ENCODE data around the gene ATF2.

DNA sequence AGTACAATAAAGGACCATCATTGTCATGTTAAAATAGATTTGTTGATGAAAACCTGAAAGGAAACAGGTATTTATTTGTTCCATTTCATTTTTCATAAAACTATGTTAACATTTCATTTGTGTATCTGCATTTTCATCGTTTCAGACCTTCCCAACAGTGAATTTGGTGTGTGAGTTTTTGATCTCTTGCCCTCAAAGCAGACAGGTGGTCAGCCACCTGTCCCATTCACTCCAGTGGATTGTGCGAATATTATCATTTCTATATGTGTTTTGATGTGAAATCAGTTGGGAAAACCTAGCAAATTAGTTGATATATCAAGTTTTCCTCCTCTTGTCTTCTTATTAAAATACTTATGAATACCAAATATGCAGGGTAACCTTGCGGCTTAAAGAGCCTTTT, 38.9 kb upstream of the ATF2 start:
- TF ChIP-seq, protein P1, sequence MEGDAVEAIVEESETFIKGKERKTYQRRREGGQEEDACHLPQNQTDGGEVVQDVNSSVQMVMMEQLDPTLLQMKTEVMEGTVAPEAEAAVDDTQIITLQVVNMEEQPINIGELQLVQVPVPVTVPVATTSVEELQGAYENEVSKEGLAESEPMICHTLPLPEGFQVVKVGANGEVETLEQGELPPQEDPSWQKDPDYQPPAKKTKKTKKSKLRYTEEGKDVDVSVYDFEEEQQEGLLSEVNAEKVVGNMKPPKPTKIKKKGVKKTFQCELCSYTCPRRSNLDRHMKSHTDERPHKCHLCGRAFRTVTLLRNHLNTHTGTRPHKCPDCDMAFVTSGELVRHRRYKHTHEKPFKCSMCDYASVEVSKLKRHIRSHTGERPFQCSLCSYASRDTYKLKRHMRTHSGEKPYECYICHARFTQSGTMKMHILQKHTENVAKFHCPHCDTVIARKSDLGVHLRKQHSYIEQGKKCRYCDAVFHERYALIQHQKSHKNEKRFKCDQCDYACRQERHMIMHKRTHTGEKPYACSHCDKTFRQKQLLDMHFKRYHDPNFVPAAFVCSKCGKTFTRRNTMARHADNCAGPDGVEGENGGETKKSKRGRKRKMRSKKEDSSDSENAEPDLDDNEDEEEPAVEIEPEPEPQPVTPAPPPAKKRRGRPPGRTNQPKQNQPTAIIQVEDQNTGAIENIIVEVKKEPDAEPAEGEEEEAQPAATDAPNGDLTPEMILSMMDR (IDR thresholded peaks at IDR 0.05 in 8 of 11, conservative IDR thresholded peaks at IDR 0.05 in 3 of 11): no peak
- no peak for TF ChIP-seq POLR2A (IDR thresholded peaks at IDR 0.05)

Data from spleen (tissue), 7 donors.